ENCODE measurements around the gene NEK1.
A peak's percentile ranks its signal among the peaks of the same experiment; 100 is the strongest.

The NEK1 gene

GRCh38 chr4:169611991-169612870, at the start of gene NEK1:
TSS of gene NEK1 (minus strand) at chr4:169612583. CDS start at chr4:169602630, 9,953 bp downstream.
- peak; percentile 50 to 95 (median 85) for DNase-seq

GRCh38 chr4:169661761-169662160, 49.4 kb upstream of the NEK1 start:
- DNase-seq = no peak

- DNase-seq = no peak
These were observed 48.5 kb upstream of the NEK1 start for GRCh38 chr4:169660929-169661328.

GRCh38 chr4:169659716-169660670, 47.6 kb upstream of the NEK1 start:
- peak in 53 of 56 donors; percentile 4 to 90 (median 50) for DNase-seq

GRCh38 chr4:169658975-169659715, 46.8 kb upstream of the NEK1 start:
- DNase-seq = no peak

- DNase-seq = no peak
These were observed 45.8 kb upstream of the NEK1 start for GRCh38 chr4:169658196-169658595.

- no peak for DNase-seq
These were observed 45.2 kb upstream of the NEK1 start for GRCh38 chr4:169657470-169658107.

- DNase-seq = no peak
These were observed 43.0 kb upstream of the NEK1 start for GRCh38 chr4:169655401-169655800.

- no peak for DNase-seq
These were observed 40.2 kb upstream of the NEK1 start for GRCh38 chr4:169652535-169652934.

- no peak for DNase-seq
These were observed 38.0 kb upstream of the NEK1 start for GRCh38 chr4:169650227-169650936.

GRCh38 chr4:169649545-169650226, 37.3 kb upstream of the NEK1 start:
- peak in 3 of 56 donors; percentile 1 to 36 (median 4) for DNase-seq

GRCh38 chr4:169645627-169646026, 33.2 kb upstream of the NEK1 start:
- no peak for DNase-seq

- DNase-seq = no peak
These were observed 32.4 kb upstream of the NEK1 start for GRCh38 chr4:169644802-169645201.

- DNase-seq = no peak
These were observed 28.0 kb upstream of the NEK1 start for GRCh38 chr4:169640261-169640870.

GRCh38 chr4:169634975-169635374, 22.6 kb upstream of the NEK1 start:
- DNase-seq = no peak

- DNase-seq = no peak
These were observed 20.5 kb upstream of the NEK1 start for GRCh38 chr4:169632896-169633295.

- no peak for DNase-seq
These were observed 17.7 kb upstream of the NEK1 start for GRCh38 chr4:169630069-169630468.

GRCh38 chr4:169628579-169628978, 16.2 kb upstream of the NEK1 start:
- no peak for DNase-seq

GRCh38 chr4:169627307-169627706, 14.9 kb upstream of the NEK1 start:
- no peak for DNase-seq
